Activated CD4-positive, alpha-beta T cell treated with anti-CD3 and anti-CD28 coated beads, Interleukin-2, amount 10 ng/mL, durations not matched to agents 24 days and 14 days (primary cell): ENCODE data around the gene LRP1B. TPM values are rescaled to one million over a fixed set of nuclear protein-coding genes. Genes with fewer than 3 reads are reported as not detected.

Experiments used
- DNase-seq: peaks from one replicate; pipeline ENCODE4 v3.0.0; 2022
- H3K27ac Mint-ChIP-seq: one replicate; pipeline ENCODE4 v1.8.0; 2022; ENCODE audit warnings: mild to moderate bottlenecking, mixed read lengths
- H3K27me3 Mint-ChIP-seq: one replicate; pipeline ENCODE4 v1.8.0; 2022; ENCODE audit warnings: mixed read lengths
- H3K36me3 Mint-ChIP-seq: one replicate; pipeline ENCODE4 v1.8.0; 2022; ENCODE audit warnings: low read depth, mild to moderate bottlenecking, mixed read lengths
- H3K4me1 Mint-ChIP-seq: one replicate; pipeline ENCODE4 v1.8.0; 2021; ENCODE audit warnings: mixed read lengths
- H3K4me3 Mint-ChIP-seq: one replicate; pipeline ENCODE4 v1.8.0; 2022; ENCODE audit warnings: mild to moderate bottlenecking, moderate library complexity, mixed read lengths
- H3K9me3 Mint-ChIP-seq: one replicate; pipeline ENCODE4 v1.8.0; 2021; ENCODE audit warnings: mixed read lengths
- intact Hi-C: fragments of 100-400 bp; cut with micrococcal nuclease; formaldehyde crosslinking; loops from one replicate; pipeline ENCODE4 v1.15.1; 2023
- total RNA-seq: library from RNA; stranded (reverse); gene quantifications from 2 replicates; pipeline ENCODE4 v1.2.3, GENCODE V29; 2022

The LRP1B gene
- total RNA-seq, 1 donor from 2014 or later: not detected

DNA sequence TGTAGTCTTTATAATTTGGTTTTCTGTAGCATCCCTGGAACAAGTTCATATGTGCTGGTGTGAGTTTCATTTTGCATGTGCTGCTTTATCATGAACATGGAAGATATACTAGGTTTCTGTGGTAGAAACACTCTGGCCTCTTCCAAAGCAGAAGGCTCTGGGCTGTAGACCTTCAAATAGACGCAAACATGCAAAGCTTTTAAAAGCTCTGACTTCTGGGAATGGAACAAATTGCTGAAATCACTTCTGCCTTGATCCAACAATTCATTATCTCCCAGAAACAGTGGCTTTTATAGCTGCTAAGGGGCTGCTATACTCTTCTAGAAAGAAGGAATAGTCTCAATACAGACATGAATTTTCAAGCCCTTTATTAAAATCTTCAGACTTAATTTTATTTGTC, 382.2 kb downstream of the LRP1B start:
- Mint-ChIP-seq H3K4me3 (no peak overlapping the region), H3K27me3 (no peaks in the 10 kb centered on the region), H3K9me3 (peaks cover 4% of the 10 kb centered on the region), H3K36me3 (no peaks in the 10 kb centered on the region), H3K4me1 (no peaks in the 10 kb centered on the region), H3K27ac (no peak overlapping the region)
- intact Hi-C loops: no loop called here
- DNase-seq: no peak

DNA sequence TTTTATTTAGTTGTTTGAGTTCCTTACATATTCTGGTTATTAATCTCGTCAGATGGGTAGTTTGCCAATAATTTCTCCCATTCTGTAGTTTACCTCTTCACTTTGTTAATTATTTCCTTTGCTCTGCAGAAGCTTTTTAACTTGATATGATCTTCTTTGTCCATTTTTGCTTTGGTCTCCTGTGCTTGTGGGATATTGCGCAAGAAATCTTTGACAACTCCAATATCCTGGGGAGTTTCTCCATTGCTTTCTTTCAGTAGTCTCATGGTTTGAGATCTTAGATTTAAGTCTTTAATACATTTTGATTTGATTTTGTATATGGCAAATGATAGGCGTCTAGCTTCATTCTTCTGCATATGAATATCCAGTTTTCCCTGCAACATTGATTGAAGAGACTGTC, 389.2 kb downstream of the LRP1B start:
- no peaks in the 10 kb centered on the region for H3K4me1 Mint-ChIP-seq
- H3K4me3 Mint-ChIP-seq: no peak overlapping the region
- H3K27ac Mint-ChIP-seq: no peak overlapping the region
- no peaks in the 10 kb centered on the region for H3K36me3 Mint-ChIP-seq
- H3K9me3 Mint-ChIP-seq: peaks cover 4% of the 10 kb centered on the region
- intact Hi-C loops: no loop called here
- H3K27me3 Mint-ChIP-seq: no peaks in the 10 kb centered on the region
- DNase-seq: no peak

- no peaks in the 10 kb centered on the region for H3K9me3 Mint-ChIP-seq
- no peaks in the 10 kb centered on the region for H3K4me1 Mint-ChIP-seq
- intact Hi-C loops: no loop called here
- DNase-seq: no peak
- no peaks in the 10 kb centered on the region for H3K36me3 Mint-ChIP-seq
- no peak overlapping the region for H3K27ac Mint-ChIP-seq
- no peak overlapping the region for H3K4me3 Mint-ChIP-seq
- no peaks in the 10 kb centered on the region for H3K27me3 Mint-ChIP-seq
These were observed 393.1 kb downstream of the LRP1B start for GRCh38 chr2:141737492-141738255.

GRCh38 chr2:141736466-141736865, 394.4 kb downstream of the LRP1B start:
- H3K27ac Mint-ChIP-seq: no peak overlapping the region
- no peaks in the 10 kb centered on the region for H3K27me3 Mint-ChIP-seq
- DNase-seq: no peak
- H3K9me3 Mint-ChIP-seq: no peaks in the 10 kb centered on the region
- H3K4me1 Mint-ChIP-seq: no peaks in the 10 kb centered on the region
- H3K4me3 Mint-ChIP-seq: no peak overlapping the region
- H3K36me3 Mint-ChIP-seq: no peaks in the 10 kb centered on the region
- intact Hi-C loops: no loop called here

- H3K4me1 Mint-ChIP-seq: no peaks in the 10 kb centered on the region
- no peak overlapping the region for H3K27ac Mint-ChIP-seq
- intact Hi-C loops: no loop called here
- H3K9me3 Mint-ChIP-seq: no peaks in the 10 kb centered on the region
- H3K27me3 Mint-ChIP-seq: no peaks in the 10 kb centered on the region
- no peaks in the 10 kb centered on the region for H3K36me3 Mint-ChIP-seq
- no peak overlapping the region for H3K4me3 Mint-ChIP-seq
- DNase-seq: no peak
These were observed 401.9 kb downstream of the LRP1B start for GRCh38 chr2:141728886-141729285.

DNA sequence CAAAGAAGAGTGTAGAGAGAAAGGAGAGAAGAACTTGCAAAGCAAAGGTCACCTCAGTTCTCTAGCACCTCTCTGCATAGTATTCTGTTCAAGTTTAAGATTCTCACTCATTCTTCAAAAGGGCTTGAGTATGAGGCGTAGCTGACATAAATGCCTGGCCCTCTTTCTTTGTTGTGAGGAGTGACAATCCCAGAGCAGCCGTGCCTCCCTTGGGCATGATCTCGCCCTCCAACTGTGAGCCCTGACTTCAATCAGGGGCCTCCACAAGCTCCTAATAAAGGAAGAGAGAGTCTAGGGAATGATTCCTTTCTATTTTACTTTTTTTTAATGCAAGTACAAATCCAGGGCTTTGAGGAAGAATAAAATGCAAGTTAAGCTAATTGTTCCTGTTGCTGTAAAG, 402.7 kb downstream of the LRP1B start:
- Mint-ChIP-seq H3K4me3 (no peak overlapping the region), H3K27me3 (no peaks in the 10 kb centered on the region), H3K36me3 (no peaks in the 10 kb centered on the region), H3K9me3 (no peaks in the 10 kb centered on the region), H3K4me1 (no peaks in the 10 kb centered on the region), H3K27ac (no peak overlapping the region)
- no peak for DNase-seq
- intact Hi-C loops: no loop called here

DNA sequence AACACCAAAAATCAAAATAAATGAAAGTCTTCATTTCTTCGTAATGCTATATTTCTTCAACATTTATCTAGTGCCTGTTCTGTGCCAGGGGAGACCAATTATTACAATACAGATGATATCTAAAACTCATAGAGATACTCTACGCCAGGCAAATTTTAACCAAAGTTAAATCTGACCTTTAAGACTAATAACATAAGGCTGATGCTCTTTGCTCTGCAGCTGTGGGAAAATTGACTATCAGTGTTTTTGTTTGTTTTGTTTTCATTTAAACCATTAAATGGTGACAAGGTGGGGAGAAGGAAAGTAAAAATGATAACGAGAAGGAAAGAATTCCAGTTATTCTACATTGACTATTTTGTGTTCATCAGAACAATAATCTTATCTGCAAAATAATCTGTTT, 406.4 kb downstream of the LRP1B start:
- H3K9me3 Mint-ChIP-seq: no peaks in the 10 kb centered on the region

GRCh38 chr2:141723814-141724213, 407.0 kb downstream of the LRP1B start:
- no peak for DNase-seq
- intact Hi-C loops: no loop called here
- H3K4me3 Mint-ChIP-seq: no peak overlapping the region
- no peak overlapping the region for H3K27ac Mint-ChIP-seq
- H3K4me1 Mint-ChIP-seq: no peaks in the 10 kb centered on the region
- H3K27me3 Mint-ChIP-seq: no peaks in the 10 kb centered on the region
- no peaks in the 10 kb centered on the region for H3K9me3 Mint-ChIP-seq
- no peaks in the 10 kb centered on the region for H3K36me3 Mint-ChIP-seq

More for the DNA sequence above, 406.4 kb downstream of the LRP1B start:
- intact Hi-C loops: no loop called here
- no peak for DNase-seq
- H3K27ac Mint-ChIP-seq: no peak overlapping the region
- no peaks in the 10 kb centered on the region for H3K27me3 Mint-ChIP-seq
- no peaks in the 10 kb centered on the region for H3K4me1 Mint-ChIP-seq
- no peaks in the 10 kb centered on the region for H3K36me3 Mint-ChIP-seq
- H3K4me3 Mint-ChIP-seq: no peak overlapping the region

- Mint-ChIP-seq H3K9me3 (no peaks in the 10 kb centered on the region), H3K27ac (no peak overlapping the region), H3K27me3 (no peaks in the 10 kb centered on the region), H3K4me3 (no peak overlapping the region), H3K4me1 (no peaks in the 10 kb centered on the region), H3K36me3 (no peaks in the 10 kb centered on the region)
- intact Hi-C loops: no loop called here
- DNase-seq: no peak
These were observed 410.3 kb downstream of the LRP1B start for GRCh38 chr2:141720476-141720875.

- intact Hi-C loops: no loop called here
These were observed 416.3 kb downstream of the LRP1B start for GRCh38 chr2:141714496-141714895.

GRCh38 chr2:141711627-141712026, 419.2 kb downstream of the LRP1B start:
- no peaks in the 10 kb centered on the region for H3K36me3 Mint-ChIP-seq
- no peaks in the 10 kb centered on the region for H3K27me3 Mint-ChIP-seq
- H3K9me3 Mint-ChIP-seq: no peaks in the 10 kb centered on the region
- intact Hi-C loops: no loop called here
- no peak overlapping the region for H3K4me3 Mint-ChIP-seq
- H3K27ac Mint-ChIP-seq: no peak overlapping the region
- DNase-seq: no peak
- H3K4me1 Mint-ChIP-seq: no peaks in the 10 kb centered on the region

More at GRCh38 chr2:141714496-141714895, 416.3 kb downstream of the LRP1B start:
- DNase-seq: no peak
- Mint-ChIP-seq H3K9me3 (no peaks in the 10 kb centered on the region), H3K4me3 (no peak overlapping the region), H3K4me1 (no peaks in the 10 kb centered on the region), H3K27me3 (no peaks in the 10 kb centered on the region), H3K36me3 (no peaks in the 10 kb centered on the region), H3K27ac (no peak overlapping the region)

DNA sequence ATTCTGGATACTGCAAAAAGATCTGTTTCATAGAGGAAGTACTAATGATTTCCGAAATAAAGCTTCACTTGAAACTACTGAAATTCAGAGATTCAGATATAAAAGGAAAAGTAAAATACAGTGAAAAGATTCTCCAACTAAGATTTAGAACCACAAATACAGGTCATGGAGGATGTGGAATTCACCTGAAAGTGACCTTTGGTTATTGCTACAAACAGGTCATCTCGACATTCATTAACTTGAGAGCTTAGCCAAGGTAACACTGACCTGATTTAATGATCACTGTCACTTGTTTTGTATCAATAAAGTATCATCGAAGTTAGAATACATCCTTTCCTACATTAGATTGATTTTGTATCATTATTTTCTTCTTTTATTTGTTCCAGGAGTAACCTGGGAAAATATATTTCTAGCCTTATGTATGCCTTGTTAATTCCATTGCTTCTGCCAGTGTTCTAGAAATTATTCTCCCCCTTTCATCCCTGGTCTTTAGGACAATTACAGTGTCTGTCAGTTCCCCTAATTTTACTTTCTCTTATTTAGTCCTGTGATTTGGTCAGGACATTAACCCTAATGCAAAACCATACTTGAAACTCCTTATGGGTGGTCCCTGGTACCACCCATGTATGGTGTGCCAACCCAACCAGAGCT, 420.1 kb downstream of the LRP1B start:
- Mint-ChIP-seq H3K36me3 (no peaks in the 10 kb centered on the region), H3K4me1 (no peaks in the 10 kb centered on the region), H3K27me3 (no peaks in the 10 kb centered on the region), H3K9me3 (no peaks in the 10 kb centered on the region), H3K4me3 (no peak overlapping the region), H3K27ac (no peak overlapping the region)
- no peak for DNase-seq
- intact Hi-C loops: no loop called here

- intact Hi-C loops: no loop called here
- no peaks in the 10 kb centered on the region for H3K9me3 Mint-ChIP-seq
- no peaks in the 10 kb centered on the region for H3K4me1 Mint-ChIP-seq
- no peak for DNase-seq
- H3K36me3 Mint-ChIP-seq: no peaks in the 10 kb centered on the region
- no peak overlapping the region for H3K27ac Mint-ChIP-seq
- H3K4me3 Mint-ChIP-seq: no peak overlapping the region
- H3K27me3 Mint-ChIP-seq: no peaks in the 10 kb centered on the region
These were observed 421.1 kb downstream of the LRP1B start for GRCh38 chr2:141709756-141710155.

DNA sequence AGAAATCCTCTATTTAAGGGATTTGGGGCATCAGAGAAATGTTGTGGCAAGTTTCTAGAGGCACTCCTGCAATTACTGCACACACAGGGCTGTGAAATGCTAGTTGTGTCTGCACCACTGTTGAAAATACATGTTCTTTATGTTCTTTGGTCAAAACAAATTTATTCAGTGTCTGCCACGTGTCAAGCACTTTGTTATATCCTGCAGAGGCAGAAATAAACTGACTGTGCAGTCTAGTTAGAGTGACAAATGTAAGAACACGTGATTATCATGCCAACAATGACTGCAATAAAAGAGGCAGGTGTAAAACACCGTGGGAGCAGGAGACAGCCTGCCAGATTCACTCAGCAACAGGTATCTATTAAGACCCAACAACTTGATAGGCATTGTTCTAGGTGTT, 423.3 kb downstream of the LRP1B start:
- intact Hi-C loops: no loop called here
- Mint-ChIP-seq H3K27ac (no peak overlapping the region), H3K9me3 (no peaks in the 10 kb centered on the region), H3K4me1 (no peaks in the 10 kb centered on the region), H3K4me3 (no peak overlapping the region), H3K36me3 (no peaks in the 10 kb centered on the region), H3K27me3 (no peaks in the 10 kb centered on the region)
- no peak for DNase-seq

GRCh38 chr2:141704541-141704940, 426.3 kb downstream of the LRP1B start:
- Mint-ChIP-seq H3K4me1 (no peaks in the 10 kb centered on the region), H3K27ac (no peak overlapping the region), H3K27me3 (no peaks in the 10 kb centered on the region), H3K4me3 (no peak overlapping the region), H3K36me3 (no peaks in the 10 kb centered on the region), H3K9me3 (no peaks in the 10 kb centered on the region)
- intact Hi-C loops: no loop called here
- DNase-seq: no peak
